NCI-H1048 (cell line): ENCODE results near the gene ATP11A.

Experiments used
- DNase-seq: peaks from one replicate; lab custom pipeline; 2025; lab: John Stamatoyannopoulos, UW

Gene ATP11A

DNA sequence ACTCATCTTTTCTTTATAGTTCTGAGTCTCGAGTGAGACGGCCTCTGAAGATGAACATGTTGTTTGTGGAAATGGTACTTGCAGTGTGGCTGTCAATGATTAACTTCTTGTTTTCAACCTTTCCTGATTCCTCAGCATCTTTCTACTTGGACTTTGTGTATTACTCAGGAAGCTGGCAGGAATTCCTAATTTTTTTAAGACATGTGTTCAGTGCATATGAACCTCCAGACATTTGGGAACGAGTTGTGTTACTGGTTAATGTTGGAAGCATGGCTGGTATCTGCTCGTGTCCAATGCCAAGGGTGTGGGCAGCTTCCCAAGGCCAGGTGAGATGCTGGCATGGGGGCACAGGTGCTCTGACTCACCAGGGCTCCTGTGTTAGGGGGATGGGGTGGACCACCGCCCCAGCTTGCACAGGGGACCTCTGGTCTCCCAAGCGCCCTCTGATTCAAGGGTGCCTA is 218.1 kb downstream of the ATP11A start:
- DNase-seq: no peak

DNA sequence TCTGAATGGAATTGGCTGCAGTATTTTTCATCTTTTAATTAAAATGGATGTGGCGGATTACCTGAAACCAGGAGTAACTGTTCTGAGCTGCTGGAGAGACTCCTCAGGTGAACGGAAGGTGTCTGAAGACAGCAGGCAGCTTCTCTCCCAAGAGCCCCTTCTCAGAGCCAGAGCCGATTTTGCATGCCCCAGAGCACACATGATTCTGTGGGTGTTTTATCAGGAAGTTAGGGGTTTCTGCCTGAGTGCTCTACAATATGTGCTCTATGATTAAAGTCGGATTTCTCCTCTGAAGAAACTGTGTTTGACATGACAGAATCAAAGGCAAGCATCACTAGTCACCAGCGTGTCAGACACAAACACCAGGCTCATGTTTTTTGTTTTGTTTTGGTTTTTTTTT is 218.5 kb downstream of the ATP11A start:
- DNase-seq: no peak

DNA sequence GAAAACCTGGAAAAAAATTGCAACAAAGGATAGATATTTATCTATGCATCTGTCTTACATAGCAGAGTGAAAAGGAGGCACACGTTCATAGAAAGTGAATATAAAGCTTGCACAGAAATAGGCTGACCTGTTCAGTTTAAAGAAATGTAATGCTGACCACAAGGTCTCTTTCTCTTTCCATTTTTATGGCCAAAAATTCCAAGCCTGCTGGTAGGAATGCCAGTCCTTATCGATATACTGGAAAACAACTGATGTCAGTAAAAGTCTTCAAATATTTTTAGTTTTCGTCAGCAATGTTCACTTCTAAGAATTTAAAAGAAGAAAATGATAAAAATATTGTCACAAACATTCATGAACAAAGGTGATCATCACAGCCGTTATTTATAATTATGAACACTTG is 220.2 kb downstream of the ATP11A start:
- no peak for DNase-seq

DNA sequence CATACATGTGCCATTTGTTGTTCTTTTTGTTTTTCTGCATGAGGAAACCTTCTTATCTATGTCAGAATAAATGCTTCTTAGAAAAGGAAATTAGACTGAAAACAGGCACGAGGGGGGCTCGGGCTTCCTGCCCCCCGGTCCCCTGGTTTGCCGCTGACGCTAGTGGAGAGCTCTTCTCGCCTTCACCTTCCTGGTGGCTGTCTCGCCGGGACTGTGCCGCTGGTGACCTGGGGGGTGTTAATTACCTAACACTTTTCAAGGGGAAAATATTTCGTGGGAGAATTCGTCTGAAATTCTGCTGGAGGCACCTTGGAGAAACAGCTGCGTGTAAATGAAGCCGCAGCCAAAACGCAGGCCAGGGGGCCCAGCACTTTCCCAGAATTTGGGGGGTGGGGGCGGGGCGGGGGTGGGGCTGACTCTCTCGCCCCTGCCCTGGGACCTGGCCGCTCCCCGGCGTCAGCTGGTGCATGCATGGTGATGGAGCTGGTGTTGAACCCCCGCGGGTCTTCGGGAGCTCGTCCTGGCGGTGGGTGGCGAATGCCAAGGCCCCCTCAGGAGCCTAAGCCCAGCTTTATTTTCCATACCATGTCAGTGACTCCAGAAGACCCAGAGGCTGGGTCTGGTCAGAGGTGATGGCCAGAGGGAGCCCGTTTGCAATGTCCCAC is 220.9 kb downstream of the ATP11A start:
- no peak for DNase-seq

DNA sequence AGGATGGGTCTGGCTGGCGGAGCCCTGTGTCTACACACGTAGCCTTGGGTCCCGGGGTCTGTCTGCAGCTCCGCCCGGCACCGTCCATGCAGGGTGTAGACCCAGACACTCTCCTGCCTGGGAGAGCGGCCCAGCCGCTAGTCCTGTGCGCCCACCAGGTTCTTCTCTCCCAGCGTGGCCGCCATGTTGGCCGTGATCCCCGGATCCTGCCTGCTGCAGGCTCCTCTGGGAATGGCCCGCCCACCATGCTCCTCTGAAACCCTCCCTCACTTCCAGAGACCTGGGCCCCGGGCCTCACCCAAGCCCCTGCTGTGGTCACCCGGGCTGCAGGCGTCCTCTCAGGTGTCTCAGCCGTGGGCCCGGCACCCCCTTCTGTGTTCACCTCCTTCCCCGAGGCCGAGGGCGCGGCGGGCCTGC is 221.5 kb downstream of the ATP11A start:
- DNase-seq: no peak

DNA sequence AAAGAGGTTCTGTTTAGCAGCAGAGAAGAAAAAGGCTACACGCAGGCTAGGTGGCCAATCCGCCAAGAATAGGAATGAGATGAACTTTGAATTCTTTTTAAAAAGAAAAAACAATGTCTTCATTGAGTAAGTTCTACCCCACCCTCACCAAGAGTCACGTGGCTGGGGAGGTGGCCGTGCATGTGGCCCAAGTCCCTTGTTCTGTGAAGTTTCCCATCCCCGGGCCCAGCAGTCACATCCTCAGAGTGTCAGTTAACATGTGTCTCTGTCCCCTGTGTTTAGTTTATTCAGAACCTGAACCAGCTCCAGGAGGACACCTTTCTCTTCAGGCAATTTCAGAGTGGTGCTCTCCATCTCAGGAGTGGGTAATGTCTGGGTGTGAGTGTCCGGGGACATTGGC is 222.0 kb downstream of the ATP11A start:
- no peak for DNase-seq

DNA sequence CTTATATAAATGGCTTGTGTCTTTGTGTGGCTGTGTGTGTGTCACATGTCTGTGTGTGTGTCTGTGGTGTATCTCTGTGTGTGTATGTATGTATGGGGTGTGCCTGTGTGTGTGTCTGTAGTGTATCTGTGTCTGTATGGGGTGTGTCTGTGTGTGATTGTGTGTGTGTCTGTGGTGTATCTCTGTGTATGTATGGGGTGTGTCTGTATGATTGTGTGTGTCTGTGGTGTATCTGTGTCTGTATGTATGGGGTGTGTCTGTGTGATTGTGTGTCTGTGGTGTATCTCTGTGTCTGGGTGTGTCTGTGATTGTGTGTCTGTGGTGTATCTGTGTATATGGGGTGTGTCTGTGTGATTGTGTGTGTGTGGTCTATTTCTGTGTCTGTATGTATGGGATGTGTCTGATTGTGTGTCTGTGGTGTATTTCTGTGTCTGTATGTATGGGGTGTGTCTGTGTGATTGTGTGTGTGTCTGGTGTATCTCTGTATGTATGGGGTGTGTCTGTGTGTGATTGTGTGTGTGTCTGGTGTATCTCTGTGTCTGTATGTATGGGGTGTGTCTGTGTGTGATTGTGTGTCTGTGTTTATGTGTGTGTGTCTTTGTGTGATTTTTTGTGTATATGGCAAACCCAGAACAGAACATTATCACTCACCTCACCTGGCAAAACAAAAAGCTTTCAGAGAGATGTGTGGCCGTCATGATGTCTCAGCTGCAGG is 223.0 kb downstream of the ATP11A start:
- no peak for DNase-seq

DNA sequence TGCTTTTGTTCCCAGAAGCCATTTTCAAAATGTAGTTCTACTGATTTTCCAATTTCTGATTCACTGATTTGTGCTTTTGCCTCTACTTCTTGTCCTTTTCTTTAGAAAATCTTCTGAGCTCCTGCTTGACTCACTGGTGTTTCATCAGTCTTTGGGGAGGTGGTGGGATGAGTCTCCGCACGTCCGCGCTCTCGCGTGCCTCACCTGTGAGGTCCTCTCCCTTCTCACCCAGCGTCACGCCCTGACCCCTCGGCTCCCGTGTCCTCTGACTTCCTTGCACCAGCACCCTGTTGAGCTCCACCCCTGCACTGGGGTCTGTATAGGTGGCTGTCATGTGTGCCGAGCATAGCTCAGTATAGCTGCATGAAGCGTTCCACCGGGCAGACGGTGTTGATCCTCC is 226.5 kb downstream of the ATP11A start:
- DNase-seq: no peak

DNA sequence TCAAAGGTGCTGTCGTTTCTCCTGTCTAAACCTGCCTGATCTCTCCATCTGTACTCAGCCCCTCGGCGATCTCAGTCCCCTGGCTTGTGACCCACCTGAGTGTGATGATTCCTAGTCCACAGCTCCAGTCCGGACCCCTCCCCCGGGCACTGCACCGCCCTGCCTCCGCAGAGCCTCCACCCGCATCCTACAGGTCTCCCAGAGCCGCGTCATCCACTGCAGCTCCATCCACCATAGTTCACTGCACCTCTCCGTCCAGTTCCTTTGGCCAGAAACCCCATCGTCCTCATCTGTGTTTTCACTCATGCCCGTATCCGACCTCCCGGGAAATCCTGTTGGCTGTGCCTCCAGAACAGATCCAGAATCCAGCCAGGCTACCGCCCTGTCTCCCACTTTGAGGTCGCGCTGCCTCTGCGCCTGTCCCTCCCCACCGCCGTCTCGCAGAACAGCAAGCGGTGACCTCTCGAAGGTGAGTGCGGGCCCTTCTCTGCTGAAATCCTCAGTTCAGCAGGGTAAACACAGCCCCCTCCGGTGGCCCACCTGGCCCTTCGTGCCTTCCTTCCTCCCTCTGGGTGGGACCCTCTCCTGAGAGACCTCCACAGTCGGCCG is 227.3 kb downstream of the ATP11A start:
- no peak for DNase-seq

DNA sequence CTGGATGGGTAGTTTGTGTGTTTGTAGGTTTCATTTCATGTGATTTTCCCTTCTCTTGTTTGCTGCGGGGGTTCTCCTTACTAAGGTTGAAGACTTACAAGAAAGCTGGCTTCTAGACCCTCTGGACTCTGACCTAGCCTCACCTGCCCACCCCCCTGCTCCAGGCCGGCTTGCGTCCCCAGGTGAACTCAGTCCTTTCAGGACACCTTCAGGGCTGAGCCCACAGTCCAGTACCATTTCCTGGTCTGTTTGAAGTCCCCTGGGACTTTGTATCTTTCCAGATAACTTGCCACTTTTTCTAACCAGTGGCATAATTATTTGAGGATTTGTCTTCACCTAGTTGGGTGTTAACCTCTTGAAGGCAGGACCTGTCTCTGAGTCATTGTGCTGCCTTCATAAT is 227.9 kb downstream of the ATP11A start:
- DNase-seq: no peak

DNA sequence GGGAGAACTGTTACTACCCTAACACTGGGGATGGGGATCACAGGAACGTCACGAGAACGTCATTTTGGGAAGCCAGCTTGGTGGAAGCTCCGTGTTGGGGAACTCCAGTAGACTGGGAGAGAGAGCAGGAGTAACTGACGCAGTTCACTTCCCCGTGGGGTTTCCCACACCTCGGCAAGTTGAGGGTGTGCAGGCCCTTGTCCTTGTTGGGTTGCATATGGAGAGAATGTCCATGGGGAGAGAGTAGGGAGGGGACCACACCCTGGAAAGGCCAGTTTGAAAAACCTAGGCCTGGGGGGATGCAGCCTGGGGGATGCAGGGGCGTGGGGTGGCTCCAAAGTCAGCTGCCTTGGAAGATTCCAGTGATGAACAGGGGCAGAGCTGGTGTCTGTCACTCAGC is 228.4 kb downstream of the ATP11A start:
- DNase-seq: no peak

DNA sequence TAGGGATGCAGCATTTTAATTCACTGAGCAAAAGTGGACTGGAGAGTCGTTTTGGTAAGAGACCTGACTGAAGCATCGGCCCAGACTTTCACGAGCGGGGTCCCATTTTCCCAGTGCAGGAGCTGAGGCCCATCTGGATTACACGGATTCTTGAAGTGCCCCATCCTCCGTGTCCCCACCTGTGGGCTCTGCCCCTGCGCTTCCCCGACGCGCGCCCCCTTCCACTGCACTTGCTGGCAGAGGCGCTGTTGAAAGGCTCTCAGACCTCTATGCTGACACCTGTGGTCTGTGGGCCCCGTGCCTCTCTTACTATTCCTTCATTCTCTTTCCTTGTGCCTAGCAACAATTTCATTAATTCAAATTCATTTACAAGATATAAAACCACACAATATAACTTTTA is 228.9 kb downstream of the ATP11A start:
- no peak for DNase-seq

DNA sequence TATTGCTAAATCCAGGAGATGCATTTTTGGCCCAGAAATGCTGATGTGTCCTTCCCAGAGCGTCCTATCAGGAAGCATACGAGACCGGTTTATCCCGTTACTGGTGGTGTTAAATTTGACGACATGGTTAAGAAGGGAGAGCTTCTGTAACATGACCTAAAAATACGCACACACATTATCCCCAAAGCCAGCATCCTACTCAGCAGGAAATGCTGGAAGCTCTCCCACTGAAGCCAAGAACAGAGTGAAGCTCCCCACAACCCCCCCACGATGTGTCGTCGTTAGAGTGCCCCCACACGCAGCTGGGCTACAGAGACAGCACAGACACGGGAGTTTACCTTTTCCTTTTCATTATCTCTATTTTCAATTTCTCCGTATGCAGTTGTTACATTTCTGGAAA is 234.1 kb downstream of the ATP11A start:
- no peak for DNase-seq

DNA sequence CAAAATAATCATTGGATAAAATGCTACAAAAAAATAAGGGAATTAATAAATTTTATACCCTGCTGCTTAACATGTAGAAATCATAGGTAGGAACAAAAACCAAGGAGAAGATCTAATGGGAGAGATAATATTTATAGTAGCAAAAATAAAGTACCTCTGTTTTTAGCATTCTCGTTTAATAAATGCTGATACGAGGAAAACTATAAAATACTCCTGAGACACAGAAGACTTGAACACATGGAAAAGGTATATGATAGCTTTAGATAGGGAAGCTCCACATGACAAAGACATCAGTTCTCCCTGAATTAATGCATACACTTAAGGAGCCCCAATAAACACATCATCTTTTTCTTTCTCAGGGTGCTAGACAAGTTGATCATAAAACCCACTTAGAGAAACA is 234.5 kb downstream of the ATP11A start:
- no peak for DNase-seq

DNA sequence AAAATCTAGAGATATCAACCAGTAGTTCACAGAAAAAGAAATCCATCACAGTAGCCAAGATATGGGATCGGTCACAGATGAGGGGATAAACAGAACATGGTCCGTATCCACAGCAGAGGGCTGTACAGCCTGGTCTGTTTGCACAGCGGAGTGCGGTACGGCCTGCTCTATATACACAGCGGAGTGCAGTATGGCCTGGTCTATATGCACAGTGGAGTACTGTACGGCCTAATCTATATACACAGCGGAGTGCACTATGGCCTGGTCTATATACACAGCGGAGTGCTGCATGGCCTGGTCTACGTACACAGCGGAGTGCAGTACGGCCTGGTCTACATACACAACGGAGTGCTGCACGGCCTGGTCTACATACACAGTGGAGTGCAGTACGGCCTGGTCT is 236.2 kb downstream of the ATP11A start:
- no peak for DNase-seq

DNA sequence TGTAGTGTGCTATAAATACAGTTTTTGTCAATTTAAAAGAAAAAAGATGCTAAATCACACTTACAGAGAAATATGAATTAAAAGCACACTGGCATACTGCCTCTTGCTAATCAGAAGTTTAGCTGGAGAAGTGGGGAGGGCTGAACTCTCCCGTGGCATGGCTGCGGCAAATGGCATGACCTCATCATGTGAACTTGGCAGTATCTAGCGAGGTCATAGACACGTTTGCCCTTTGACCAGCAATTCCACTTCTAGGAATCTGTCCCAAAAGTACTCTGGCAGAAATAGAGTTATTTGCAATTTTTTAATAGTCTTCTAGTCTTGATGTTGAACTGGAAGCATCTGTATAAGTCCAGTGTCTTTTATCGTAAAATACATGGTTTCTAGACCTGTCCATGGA is 237.2 kb downstream of the ATP11A start:
- DNase-seq: no peak

DNA sequence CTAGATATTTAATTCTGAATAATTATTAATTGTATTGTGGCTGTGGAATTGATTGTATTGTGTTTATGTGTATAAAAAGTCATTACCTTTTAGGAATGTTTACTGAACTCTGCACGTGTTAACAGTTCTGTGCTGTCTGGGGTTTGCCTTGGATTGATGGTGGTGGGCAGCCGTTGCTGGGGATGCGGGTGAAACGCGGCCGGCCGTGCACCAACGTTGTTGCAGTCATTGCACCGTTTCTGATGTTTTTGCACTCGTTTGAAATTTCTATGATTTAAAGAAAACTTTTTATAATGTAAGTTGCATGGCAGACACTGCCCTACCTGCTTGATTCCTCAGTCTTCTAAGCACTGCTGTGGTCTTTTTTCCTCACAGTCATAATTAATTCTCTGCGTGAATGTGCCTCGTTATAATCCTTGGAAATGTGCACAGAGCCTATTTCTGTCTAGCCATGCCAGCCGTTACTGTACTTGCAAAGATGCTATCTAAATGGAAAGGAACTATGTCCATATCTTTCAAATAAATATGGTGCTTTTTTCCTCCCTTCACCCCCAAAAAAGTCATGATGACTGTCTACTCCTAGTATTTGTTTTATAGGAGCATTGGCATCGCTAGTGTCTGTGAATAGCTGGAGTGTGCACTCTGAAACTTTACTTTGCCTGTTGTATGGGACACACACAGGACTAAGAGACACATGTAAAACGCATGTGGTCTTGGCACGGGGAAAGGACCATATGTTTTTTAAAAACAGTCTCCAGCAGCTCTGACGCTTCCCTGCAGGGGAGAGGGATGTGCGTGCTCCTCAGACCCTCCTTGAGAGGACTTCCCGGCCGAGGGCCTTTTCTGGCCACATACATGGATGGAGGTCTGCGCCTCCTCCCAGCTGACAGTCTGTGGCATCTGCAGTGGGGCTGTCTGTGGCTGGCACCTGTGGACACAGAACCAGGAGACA is 238.5 kb downstream of the ATP11A start:
- DNase-seq: no peak

DNA sequence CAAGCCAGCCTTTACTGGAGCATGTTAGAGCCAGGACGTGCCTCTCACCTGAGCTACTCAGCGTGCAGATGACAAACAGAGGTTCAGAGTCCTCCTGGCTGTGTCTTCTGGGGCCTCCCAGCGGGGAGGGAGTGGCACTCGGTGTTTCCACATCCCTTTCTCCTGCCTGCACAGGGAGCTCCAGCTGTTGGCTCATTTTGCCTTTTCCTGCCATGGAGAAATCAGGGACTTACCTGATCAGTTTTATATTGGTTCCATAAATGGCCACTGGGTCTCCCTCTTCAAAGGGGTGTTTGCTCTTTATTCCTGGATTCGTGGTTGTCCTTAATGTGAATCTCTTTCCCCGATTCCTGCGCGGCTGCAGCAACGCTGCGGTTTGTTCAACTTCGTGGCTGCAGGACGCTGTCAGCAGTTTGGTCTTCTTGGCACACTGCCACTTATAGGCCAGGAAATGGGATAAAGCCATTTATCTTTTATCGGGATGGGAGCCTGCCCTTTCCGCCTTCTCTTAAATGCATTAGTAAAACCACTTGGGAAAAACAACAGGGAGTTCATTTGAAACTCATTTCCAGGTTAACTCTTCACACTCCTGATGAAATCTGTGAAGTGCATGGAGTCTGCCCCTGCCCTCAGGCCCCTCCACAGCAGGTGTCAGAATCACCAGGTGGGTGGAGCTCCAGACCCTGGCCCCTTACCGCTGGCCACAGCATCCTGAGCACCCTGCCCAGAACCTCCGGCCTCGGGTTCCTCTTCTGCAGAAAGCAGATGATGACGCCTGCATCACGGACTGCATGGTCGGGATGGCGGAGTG is 239.3 kb downstream of the ATP11A start:
- no peak for DNase-seq

DNA sequence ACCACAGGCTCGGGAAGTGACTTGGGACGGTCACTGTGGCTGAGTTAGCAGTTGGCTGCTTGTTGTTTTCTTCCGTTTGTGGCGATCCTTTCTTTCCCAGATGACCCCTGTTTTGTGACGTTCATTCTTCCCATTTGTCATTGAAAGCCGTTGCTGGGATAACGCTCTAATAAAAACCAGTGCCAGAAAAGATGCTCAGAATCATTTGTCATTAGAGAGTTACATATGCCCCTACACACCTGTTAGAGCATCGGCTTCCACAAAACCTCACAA is 239.9 kb downstream of the ATP11A start:
- DNase-seq: no peak

DNA sequence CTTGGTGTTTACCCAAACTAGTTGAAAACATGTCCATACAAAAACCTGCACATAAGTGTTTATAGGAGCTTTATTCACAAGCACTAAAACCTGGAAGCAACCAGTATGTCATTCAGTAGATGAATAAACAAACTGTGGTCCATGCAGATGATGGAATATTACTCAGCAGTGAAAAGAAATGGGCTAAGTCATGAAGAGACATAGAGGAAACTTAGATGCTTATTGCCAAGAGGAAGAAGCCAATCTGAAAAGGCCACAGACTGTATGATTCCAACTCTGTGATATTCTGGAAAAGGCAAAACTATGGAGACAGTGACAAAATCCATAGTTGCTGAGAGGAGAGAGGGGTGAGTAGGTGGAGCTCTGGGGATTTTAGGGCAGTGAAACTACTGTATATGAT is 240.4 kb downstream of the ATP11A start:
- no peak for DNase-seq

DNA sequence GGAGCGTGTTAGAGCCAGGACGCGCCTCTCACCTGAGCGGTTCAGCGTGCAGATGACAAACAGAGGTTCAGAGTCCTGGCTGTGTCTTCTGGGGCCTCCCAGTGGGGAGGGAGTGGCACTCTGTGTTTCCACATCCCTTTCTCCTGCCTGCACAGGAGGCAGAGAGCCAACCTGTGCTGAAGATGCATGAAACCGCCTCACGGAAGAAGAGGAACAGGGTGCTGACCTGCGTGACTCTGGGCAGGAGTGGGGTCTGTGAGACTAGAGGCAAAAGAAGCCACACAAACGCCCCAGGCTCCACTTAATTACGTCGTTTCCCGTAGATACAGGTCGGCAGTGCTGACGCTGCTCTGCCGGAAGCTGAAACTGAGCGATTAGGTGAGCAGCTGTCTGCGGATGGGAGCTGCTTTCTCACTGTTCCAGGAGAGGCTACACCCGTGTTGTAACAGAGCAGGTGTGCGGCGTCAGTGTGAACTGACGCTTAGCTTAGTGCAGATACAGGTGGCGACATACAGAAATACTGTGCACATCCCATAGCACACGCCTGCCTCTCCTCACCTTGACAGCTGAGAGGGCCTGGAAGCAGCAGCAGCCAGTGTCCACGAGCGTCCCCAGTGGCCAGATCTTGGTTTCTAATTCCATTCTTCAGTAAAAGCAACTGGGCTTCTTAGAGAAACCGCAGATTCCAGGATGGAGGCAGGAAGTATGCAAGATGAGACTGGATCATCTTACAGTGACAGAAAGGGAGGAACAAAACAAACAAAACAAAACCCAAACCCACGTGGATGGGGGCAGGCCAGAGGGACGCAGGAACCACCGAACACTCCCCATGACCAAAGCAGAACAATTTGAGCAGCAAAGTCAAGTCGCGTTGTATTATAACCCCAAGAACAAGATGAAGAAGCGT is 241.4 kb downstream of the ATP11A start:
- DNase-seq: no peak
